GF-D8 (cell line): ENCODE data around the gene MCM3.

Experiments used
- DNase-seq: peaks from one replicate; lab custom pipeline; 2025; lab: John Stamatoyannopoulos, UW

The MCM3 gene

DNA sequence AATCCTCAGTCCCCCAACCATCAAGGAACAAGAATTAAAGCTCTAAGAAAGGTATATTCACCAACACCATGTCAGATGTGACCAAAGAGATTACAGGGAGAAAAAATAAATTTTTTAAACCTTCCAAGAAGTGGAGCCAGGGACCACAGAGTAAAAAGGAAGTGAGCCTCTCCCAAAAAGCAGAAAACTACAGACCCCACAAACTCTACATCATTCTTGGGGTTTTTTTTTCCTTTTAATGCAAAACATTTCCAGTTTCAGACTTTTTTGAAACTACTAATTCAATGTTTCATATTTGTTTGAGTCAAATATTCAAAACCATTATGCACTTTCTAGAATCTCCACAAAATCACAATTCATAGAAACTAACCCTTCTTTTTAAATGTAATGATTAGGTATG lies 33.4 kb downstream of the MCM3 start:
- no peak for DNase-seq

- no peak for DNase-seq
Measured at GRCh38 chr6:52249078-52249477, 35.5 kb downstream of the MCM3 start.

GRCh38 chr6:52245425-52245824 lies 39.1 kb downstream of the MCM3 start:
- DNase-seq, result no peak

DNA sequence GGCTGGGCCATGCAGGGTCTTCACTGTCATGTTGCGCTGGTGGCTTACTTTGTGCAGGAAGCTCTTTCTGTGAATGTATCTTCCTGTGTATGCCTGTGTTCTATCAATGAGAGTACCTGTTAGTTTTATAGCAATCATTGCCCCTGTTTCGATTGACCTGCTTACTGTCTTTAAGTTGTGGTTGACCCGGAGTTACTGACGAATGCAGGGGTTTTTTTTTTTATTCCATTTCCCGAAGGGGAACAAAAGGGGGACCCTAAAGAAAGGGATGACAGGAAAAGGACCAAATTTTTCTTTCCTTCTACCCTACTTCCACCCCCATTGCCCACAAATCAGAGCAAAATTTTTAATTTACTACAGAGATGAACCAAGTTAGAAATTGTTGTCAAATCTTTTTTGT lies 40.1 kb downstream of the MCM3 start, which contains the start of gene IL17F:
Gene IL17F, minus strand, starts transcription at position 101 of the 400 bp plus-strand sequence. Its CDS starts 71 bp downstream, at position 30.
- DNase-seq, result no peak

GRCh38 chr6:52243282-52243893 lies 41.2 kb downstream of the MCM3 start:
- DNase-seq, result no peak

- DNase-seq, result no peak
Measured at GRCh38 chr6:52241819-52242218, 42.7 kb downstream of the MCM3 start.

- DNase-seq, result no peak
Measured at GRCh38 chr6:52233975-52234823, 50.3 kb downstream of the MCM3 start.

- DNase-seq, result no peak
Measured at GRCh38 chr6:52233005-52233404, 51.5 kb downstream of the MCM3 start.

DNA sequence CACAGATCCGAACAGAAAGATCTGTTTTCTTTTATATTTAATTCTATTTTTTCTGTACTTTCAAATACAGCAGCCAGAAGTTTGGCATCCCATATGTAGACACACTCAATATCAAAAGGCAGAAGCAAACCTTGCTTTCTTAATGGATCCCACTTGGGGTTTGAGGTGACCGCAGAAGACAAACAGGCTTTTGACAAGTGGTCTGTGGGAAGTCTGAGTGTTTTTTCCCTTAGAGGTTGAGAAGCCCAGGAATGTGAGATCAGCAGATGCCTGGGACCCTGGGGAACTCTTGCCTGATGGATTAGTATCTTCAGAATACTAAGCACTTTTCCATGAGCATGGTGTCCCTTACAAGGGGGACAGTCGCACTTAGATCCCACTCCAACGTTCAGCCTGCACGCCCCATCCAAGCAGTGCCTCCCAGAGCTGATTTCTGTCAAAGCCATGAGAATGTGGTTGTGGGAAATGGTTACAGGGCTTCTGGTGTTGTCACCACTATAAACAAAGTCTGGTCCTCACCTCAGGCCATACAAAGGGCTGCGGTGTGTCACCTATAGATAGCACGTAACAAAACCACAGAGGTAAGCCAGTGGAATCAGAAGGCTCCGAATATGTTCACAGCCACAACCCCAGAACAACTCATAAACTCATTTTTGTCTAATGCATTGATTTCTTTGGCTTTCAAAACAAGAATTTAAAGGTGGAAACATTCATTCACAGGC lies 53.0 kb downstream of the MCM3 start:
- no peak for DNase-seq

- DNase-seq, result no peak
Measured at GRCh38 chr6:52230685-52231084, 53.9 kb downstream of the MCM3 start.

DNA sequence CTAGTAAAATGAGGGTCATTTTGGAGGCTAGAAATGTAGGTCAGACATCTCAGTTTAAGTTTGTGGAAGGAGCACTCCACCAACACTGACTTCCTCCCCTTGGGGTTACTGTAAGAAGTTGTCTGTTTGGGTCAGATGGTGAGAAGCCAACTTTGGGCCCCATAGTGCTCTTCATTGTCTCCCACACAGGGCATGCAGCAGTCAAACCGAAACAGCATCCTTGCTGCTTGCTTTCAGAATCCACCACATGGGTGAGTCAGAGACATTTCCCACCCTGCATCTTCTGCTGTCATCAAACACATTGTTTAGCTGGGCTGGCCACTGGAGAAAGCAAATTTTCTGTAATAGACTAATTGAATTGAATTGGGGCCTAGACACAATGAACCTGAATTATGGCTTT lies 57.0 kb downstream of the MCM3 start:
- DNase-seq, result no peak

DNA sequence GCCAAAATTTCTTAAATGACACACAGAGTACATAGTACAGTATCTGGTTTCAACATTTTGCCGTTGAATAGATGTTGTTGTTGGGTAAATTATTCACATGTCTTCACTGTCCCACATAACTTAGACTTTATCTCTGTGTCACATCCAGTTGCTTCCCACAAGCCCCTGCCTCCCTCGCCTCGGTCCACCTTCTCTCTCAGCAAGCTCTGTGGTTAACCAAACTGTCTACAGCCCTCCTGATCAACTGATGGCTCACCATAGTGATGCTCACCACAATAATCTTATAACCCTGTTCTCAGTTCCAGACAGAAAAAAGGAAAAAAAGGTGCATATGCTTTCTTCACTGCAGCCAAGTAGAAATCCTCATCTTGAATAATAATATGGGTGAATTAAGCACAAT lies 63.2 kb downstream of the MCM3 start:
- DNase-seq, result no peak

- no peak for DNase-seq
Measured at GRCh38 chr6:52217761-52218160, 66.8 kb downstream of the MCM3 start.

DNA sequence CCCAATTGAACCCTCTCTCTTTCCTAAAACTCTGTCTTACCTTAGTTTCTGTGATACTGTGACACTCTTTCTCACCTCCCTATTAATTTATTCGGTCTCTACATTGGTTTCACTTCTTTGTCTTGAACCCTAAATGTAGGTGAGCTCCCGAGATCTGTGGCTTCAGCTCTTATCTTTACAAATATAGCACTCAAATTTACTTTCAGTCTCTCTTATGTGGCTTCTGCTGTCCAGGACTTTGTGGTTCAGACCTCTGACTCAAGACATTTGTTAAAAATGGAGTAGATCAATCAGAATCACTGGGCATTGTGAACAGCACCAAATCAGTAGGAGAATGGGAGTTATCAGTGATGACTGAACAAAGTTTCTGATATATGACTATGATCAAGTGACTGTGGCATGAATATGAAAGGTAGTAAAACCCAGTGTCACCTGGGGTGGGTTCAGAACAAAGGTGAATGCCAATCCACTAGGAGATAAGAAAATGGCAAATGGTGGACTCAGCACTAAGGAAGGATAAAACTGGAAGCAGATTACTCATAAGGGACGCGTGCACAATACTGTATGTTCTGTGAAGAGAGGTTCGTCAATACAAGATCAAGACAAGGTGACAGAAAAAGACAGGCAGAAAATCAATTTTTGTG lies 67.5 kb downstream of the MCM3 start:
- no peak for DNase-seq

- DNase-seq, result no peak
Measured at GRCh38 chr6:52215787-52216186, 68.8 kb downstream of the MCM3 start.
